Effector memory CD4-positive, alpha-beta T cell (primary cell): Measurements from ENCODE around the gene KCND2.
"Not testable (repeated sequence)": the region's sequence is repeated elsewhere in the genome, so short reads cannot be mapped to it uniquely, and the experiment has no call there.

ENCODE experiments used
- DNase-seq, 3 donors: peaks; one replicate each; pipeline ENCODE4 v3.0.0-alpha.2; 2020
- H3K27ac ChIP-seq: 2 replicates; pipeline ENCODE4 v1.7.0; 2013; ENCODE audit warnings: mild to moderate bottlenecking, low read length, moderate library complexity; ENCODE audit not compliant: insufficient read depth, poor library complexity, severe bottlenecking
- H3K27me3 ChIP-seq: replicated peaks from 2 replicates; pipeline ENCODE4 v1.7.0; 2013; ENCODE audit warnings: mild to moderate bottlenecking, low read length; ENCODE audit not compliant: insufficient read depth, control insufficient read depth, poor library complexity, severe bottlenecking
- H3K36me3 ChIP-seq: 2 replicates; pipeline ENCODE4 v1.7.0; 2013; ENCODE audit warnings: mild to moderate bottlenecking, low read length, moderate library complexity; ENCODE audit not compliant: control insufficient read depth, insufficient read depth
- H3K4me1 ChIP-seq: 2 replicates; pipeline ENCODE4 v1.7.0; 2013; ENCODE audit warnings: low read length, mild to moderate bottlenecking; ENCODE audit not compliant: control insufficient read depth, insufficient read depth, poor library complexity, severe bottlenecking
- H3K4me3 ChIP-seq: 2 replicates; pipeline ENCODE4 v1.7.0; 2013; ENCODE audit warnings: low read length, low read depth, mild to moderate bottlenecking; ENCODE audit not compliant: insufficient read depth, poor library complexity, severe bottlenecking
- H3K9me3 ChIP-seq: 2 replicates; pipeline ENCODE4 v1.7.0; 2013; ENCODE audit warnings: mild to moderate bottlenecking, low read length, moderate library complexity; ENCODE audit not compliant: control insufficient read depth

The KCND2 gene

GRCh38 chr7:120662291-120662690 lies 389.3 kb downstream of the KCND2 start:
- Histone ChIP-seq H3K27me3 (no peaks in the 10 kb centered on the region), H3K4me3 (no peak overlapping the region), H3K27ac (no peak overlapping the region), H3K36me3 (no peaks in the 10 kb centered on the region), H3K9me3 (no peaks in the 10 kb centered on the region), H3K4me1 (no peaks in the 10 kb centered on the region)
- no peak for DNase-seq

DNA sequence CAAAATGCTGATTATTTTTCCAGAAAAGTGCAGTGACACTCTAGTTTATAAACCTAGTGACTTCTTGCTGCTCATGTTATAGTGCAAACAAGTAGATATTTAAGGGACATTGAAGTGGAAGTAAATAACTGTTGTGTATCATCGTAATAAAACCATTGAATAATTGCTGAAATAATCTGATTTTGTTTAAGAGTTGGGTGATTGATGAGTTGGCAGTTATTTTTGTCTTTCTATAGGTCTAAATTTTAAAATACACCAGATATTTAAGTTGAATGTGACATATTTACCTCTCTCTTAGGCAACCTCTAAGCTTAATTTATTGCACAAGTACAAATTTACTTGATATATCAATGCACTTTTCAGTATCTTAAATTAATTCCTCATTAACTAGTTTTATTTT lies 392.1 kb downstream of the KCND2 start:
- Histone ChIP-seq H3K4me1 (no peaks in the 10 kb centered on the region), H3K27me3 (no peaks in the 10 kb centered on the region), H3K9me3 (no peaks in the 10 kb centered on the region), H3K27ac (no peak overlapping the region), H3K36me3 (no peaks in the 10 kb centered on the region), H3K4me3 (no peak overlapping the region)
- DNase-seq = no peak

GRCh38 chr7:120675076-120675475 lies 402.1 kb downstream of the KCND2 start:
- Histone ChIP-seq H3K27me3 (no peaks in the 10 kb centered on the region), H3K4me1 (no peaks in the 10 kb centered on the region), H3K36me3 (no peaks in the 10 kb centered on the region), H3K27ac (no peak overlapping the region), H3K4me3 (no peak overlapping the region), H3K9me3 (no peaks in the 10 kb centered on the region)
- no peak for DNase-seq

DNA sequence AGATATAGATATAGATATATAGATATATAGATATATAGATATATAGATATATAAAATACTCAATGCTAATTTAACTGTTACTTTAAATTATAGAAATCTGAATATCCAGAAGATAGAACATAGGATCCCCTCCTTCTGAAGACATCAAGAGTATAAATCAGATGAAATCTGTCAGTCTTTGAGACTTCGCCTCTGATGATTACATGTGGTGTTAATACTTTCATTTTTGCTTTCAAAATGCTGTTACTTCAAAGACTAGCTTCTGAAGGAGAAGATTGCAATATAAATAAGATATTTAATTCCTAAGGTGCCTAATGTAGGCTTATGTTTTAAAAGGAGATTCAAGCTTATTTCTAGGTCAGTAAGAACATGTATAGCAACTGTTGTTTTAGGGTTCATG lies 404.6 kb downstream of the KCND2 start:
- H3K4me1 ChIP-seq = no peaks in the 10 kb centered on the region
- no peaks in the 10 kb centered on the region for H3K27me3 ChIP-seq
- DNase-seq = no peak
- H3K9me3 ChIP-seq = no peaks in the 10 kb centered on the region
- H3K27ac ChIP-seq = no peak overlapping the region
- H3K4me3 ChIP-seq = no peak overlapping the region
- H3K36me3 ChIP-seq = no peaks in the 10 kb centered on the region

DNA sequence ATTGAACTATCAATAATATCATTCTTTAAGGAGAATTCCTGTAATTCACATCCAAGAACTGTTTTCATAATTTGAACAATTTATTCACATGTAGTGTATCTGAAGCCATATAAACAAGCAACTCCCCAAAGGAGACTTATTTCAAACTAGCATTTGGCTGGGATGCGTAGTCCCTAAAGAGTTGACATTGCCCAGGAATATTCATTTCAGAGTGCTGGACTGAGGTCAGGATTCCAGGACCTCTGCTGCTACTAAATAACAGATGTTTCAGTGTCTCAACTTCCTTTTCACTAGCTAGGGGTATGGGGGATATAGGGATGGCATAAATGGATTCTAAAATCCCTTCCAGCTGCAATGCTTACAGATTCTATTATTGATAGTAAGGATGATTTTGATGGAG lies 408.0 kb downstream of the KCND2 start:
- Histone ChIP-seq H3K4me1 (no peaks in the 10 kb centered on the region), H3K27ac (no peak overlapping the region), H3K4me3 (no peak overlapping the region), H3K36me3 (no peaks in the 10 kb centered on the region), H3K9me3 (no peaks in the 10 kb centered on the region), H3K27me3 (no peaks in the 10 kb centered on the region)
- DNase-seq = no peak

GRCh38 chr7:120684463-120684862 lies 411.5 kb downstream of the KCND2 start:
- no peak for DNase-seq
- no peak overlapping the region for H3K27ac ChIP-seq
- no peak overlapping the region for H3K4me3 ChIP-seq
- H3K4me1 ChIP-seq = no peaks in the 10 kb centered on the region
- no peaks in the 10 kb centered on the region for H3K9me3 ChIP-seq
- H3K27me3 ChIP-seq = no peaks in the 10 kb centered on the region
- no peaks in the 10 kb centered on the region for H3K36me3 ChIP-seq

DNA sequence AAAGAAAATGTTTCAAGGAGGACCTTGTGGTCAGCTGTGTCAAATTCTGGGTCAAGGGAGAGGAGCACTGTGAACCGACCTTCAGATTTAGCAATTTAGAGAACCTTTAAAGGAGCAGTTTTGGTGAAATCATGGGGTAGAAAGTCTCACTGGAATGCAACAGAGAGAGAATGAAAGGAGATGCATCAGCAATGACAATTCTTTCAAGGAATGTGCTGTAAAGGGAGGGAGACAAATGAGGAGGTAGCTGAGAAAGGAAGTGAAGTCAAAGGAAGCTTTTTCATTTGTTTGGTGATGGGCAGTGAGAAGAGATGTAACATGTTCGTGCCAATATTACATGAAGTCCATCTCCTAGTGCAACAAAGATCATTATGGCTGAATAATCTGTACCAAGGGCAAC lies 418.9 kb downstream of the KCND2 start:
- H3K9me3 ChIP-seq = no peaks in the 10 kb centered on the region
- no peaks in the 10 kb centered on the region for H3K4me1 ChIP-seq
- no peak overlapping the region for H3K4me3 ChIP-seq
- DNase-seq = no peak
- no peak overlapping the region for H3K27ac ChIP-seq
- no peaks in the 10 kb centered on the region for H3K36me3 ChIP-seq
- H3K27me3 ChIP-seq = no peaks in the 10 kb centered on the region

DNA sequence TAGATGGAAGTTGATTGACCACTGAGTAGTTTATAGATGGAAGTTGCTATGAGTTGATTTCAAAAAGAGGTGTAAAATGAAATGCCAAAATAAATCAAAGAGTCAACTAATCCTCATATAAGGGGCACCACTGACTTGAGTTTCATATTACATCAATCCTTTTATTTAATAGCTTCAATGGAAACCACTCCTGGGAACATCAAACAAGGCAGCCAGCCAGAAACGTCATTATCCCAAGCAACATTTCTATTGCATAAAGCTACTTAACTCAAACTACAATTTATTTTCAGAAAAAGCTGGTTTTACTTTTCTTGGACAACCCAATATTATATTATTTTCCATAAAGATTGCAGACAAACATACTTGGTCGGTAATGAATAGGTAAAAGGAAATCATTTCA lies 422.9 kb downstream of the KCND2 start:
- Histone ChIP-seq H3K27ac (no peak overlapping the region), H3K9me3 (no peaks in the 10 kb centered on the region), H3K4me3 (no peak overlapping the region), H3K27me3 (no peaks in the 10 kb centered on the region), H3K36me3 (no peaks in the 10 kb centered on the region), H3K4me1 (no peaks in the 10 kb centered on the region)
- DNase-seq = no peak

DNA sequence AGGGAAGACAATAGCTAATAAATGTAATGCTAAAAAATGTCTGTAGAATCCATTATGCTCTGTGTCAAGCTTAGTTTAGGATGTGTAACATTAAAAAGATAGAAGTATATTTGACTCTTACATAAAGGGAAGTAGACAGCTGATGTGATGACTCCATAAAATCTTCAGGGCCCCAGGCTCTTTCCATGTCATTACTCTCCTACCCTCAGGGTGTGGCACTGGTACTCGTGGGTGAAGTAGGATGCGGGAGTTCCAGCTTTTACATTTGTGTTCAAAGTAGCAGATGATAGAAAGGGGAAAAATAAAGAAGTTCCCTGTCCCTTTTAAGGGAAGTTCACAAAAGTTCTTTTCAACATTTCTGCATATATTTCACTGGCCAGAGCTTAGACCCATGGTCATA lies 427.8 kb downstream of the KCND2 start:
- H3K4me3 ChIP-seq = no peak overlapping the region
- no peaks in the 10 kb centered on the region for H3K36me3 ChIP-seq
- no peak for DNase-seq
- no peaks in the 10 kb centered on the region for H3K9me3 ChIP-seq
- H3K27ac ChIP-seq = no peak overlapping the region
- H3K4me1 ChIP-seq = no peaks in the 10 kb centered on the region
- no peaks in the 10 kb centered on the region for H3K27me3 ChIP-seq

- not testable (repeated sequence) for H3K27ac ChIP-seq, H3K9me3 ChIP-seq, H3K4me1 ChIP-seq, H3K36me3 ChIP-seq, H3K27me3 ChIP-seq, H3K4me3 ChIP-seq, DNase-seq
Measured at GRCh38 chr7:120702408-120702807, 429.4 kb downstream of the KCND2 start.
